HL-60 (cell line): ENCODE data around the gene HHLA2.
A peak's percentile ranks its signal among the peaks of the same experiment; 100 is the strongest.

Source experiments
- DNase-seq, 2 experiments: peaks; one replicate each; pipeline ENCODE4 v3.0.0-alpha.2; 2010 to 2020; ENCODE audit warnings: low read depth in 1 of 2, low spot score in 1 of 2
- H3K27ac ChIP-seq: fragments of 250-450 bp; sonication (Bioruptor Pico); replicated peaks from 2 replicates; pipeline ENCODE4 v1.5.1; 2020; ENCODE audit warnings: mild to moderate bottlenecking, moderate library complexity
- H3K27me3 ChIP-seq: fragments of 250-450 bp; sonication (Bioruptor Pico); 2 replicates; pipeline ENCODE4 v1.5.1; 2021; ENCODE audit warnings: mild to moderate bottlenecking, moderate library complexity; ENCODE audit not compliant: insufficient read depth, poor library complexity, severe bottlenecking
- H3K4me3 ChIP-seq: replicated peaks from 2 replicates; pipeline ENCODE4 v1.5.1; 2011; ENCODE audit warnings: mild to moderate bottlenecking, control low read depth, low read length; ENCODE audit not compliant: insufficient read depth
- CTCF ChIP-seq: IDR thresholded peaks from one replicate; pipeline ENCODE4 v1.5.1; 2011; ENCODE audit warnings: low read length, control low read depth, inconsistent platforms; ENCODE audit not compliant: insufficient read depth
- GABPA ChIP-seq: IDR thresholded peaks from 2 replicates; pipeline ENCODE4 v1.6.1; 2012; ENCODE audit warnings: low read depth
- POLR2AphosphoS5 ChIP-seq: IDR thresholded peaks from 2 replicates; pipeline ENCODE4 v1.6.1; 2012; ENCODE audit warnings: low read depth
- SPI1 ChIP-seq: IDR thresholded peaks from 2 replicates; pipeline ENCODE4 v1.6.1; 2012; ENCODE audit warnings: low read depth, mild to moderate bottlenecking, borderline replicate concordance
- TF ChIP-seq, protein P1 (sequence below): IDR thresholded peaks from 2 replicates; pipeline ENCODE4 v1.6.1; 2012; ENCODE audit warnings: low read depth; ENCODE audit not compliant: insufficient replicate concordance

HHLA2 gene

GRCh38 chr3:108345492-108346205 lies 49.3 kb downstream of the HHLA2 start:
- H3K27ac ChIP-seq, result peak overlapping the region; percentile 83
- TF ChIP-seq POLR2AphosphoS5, result peak; percentile 41; the same call in 1 of the 2 replicates
- TF ChIP-seq CTCF, result no peak
- TF ChIP-seq GABPA, result no peak
- TF ChIP-seq, protein P1, sequence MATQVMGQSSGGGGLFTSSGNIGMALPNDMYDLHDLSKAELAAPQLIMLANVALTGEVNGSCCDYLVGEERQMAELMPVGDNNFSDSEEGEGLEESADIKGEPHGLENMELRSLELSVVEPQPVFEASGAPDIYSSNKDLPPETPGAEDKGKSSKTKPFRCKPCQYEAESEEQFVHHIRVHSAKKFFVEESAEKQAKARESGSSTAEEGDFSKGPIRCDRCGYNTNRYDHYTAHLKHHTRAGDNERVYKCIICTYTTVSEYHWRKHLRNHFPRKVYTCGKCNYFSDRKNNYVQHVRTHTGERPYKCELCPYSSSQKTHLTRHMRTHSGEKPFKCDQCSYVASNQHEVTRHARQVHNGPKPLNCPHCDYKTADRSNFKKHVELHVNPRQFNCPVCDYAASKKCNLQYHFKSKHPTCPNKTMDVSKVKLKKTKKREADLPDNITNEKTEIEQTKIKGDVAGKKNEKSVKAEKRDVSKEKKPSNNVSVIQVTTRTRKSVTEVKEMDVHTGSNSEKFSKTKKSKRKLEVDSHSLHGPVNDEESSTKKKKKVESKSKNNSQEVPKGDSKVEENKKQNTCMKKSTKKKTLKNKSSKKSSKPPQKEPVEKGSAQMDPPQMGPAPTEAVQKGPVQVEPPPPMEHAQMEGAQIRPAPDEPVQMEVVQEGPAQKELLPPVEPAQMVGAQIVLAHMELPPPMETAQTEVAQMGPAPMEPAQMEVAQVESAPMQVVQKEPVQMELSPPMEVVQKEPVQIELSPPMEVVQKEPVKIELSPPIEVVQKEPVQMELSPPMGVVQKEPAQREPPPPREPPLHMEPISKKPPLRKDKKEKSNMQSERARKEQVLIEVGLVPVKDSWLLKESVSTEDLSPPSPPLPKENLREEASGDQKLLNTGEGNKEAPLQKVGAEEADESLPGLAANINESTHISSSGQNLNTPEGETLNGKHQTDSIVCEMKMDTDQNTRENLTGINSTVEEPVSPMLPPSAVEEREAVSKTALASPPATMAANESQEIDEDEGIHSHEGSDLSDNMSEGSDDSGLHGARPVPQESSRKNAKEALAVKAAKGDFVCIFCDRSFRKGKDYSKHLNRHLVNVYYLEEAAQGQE, result no peak
- TF ChIP-seq SPI1, result peak; percentile 91
- peak; percentile 37 to 79 for DNase-seq
- H3K4me3 ChIP-seq, result no peak overlapping the region
- no peaks in the 10 kb centered on the region for H3K27me3 ChIP-seq

- Histone ChIP-seq H3K27ac (peak overlapping the region; percentile 83), H3K4me3 (no peak overlapping the region), H3K27me3 (no peaks in the 10 kb centered on the region)
- TF ChIP-seq CTCF (no peak), SPI1 (no peak), POLR2AphosphoS5 (peak; percentile 52; the same call in 1 of the 2 replicates), GABPA (no peak)
- TF ChIP-seq, protein P1, result peak; percentile 15
- peak; percentile 73 to 94 for DNase-seq
Observed at GRCh38 chr3:108346301-108347227, 50.2 kb downstream of the HHLA2 start.

DNA sequence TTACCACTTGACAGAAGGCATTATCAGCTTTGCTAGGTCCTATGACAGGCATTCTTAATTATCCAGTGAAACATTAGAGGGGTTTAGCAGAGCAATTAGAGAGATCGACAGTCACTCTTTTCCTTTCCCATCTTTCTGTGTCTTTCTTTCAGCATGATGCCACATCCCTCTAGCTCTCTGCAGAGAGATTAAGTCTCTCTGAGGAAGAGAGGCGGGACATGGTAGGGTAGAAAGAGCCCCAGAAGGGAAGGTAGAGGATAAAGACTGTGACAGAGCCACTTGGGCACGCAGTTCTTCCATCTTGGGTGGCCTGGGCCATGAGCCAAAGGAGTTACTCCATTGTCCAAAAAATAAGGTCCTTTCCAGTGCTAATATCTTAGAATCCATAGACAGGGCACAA lies 55.8 kb downstream of the HHLA2 start:
- no peak for DNase-seq
- TF ChIP-seq SPI1 (no peak), CTCF (no peak), POLR2AphosphoS5 (no peak)
- TF ChIP-seq, protein P1, result no peak
- Histone ChIP-seq H3K4me3 (no peak overlapping the region), H3K27me3 (no peaks in the 10 kb centered on the region), H3K27ac (no peak overlapping the region)
